Ishikawa (cell line): ENCODE results near the gene DGLUCY.
A peak's percentile ranks its signal among the peaks of the same experiment; 100 is the strongest.

Source experiments
- CEBPB ChIP-seq: IDR thresholded peaks from 2 replicates; pipeline ENCODE4 v1.6.1; 2012
- CREB1 ChIP-seq: IDR thresholded peaks from 2 replicates; pipeline ENCODE4 v1.6.1; 2012; ENCODE audit warnings: low read depth
- EGR1 ChIP-seq: IDR thresholded peaks from 2 replicates; pipeline ENCODE4 v1.6.1; 2012
- EP300 ChIP-seq: IDR thresholded peaks from 2 replicates; pipeline ENCODE4 v1.6.1; 2012; ENCODE audit warnings: borderline replicate concordance
- FOXM1 ChIP-seq: IDR thresholded peaks from 2 replicates; pipeline ENCODE4 v1.6.1; 2012; ENCODE audit warnings: low read depth, borderline replicate concordance
- MAX ChIP-seq: IDR thresholded peaks from 2 replicates; pipeline ENCODE4 v1.6.1; 2012
- NFIC ChIP-seq: IDR thresholded peaks from 2 replicates; pipeline ENCODE4 v1.6.1; 2012
- RAD21 ChIP-seq: IDR thresholded peaks from 2 replicates; pipeline ENCODE4 v1.6.1; 2012; ENCODE audit warnings: low read depth
- REST ChIP-seq: IDR thresholded peaks from 2 replicates; pipeline ENCODE4 v1.6.1; 2012; ENCODE audit warnings: low read depth, mild to moderate bottlenecking
- TAF1 ChIP-seq: IDR thresholded peaks from 2 replicates; pipeline ENCODE4 v1.6.1; 2012; ENCODE audit warnings: low read depth, mild to moderate bottlenecking
- TCF12 ChIP-seq: IDR thresholded peaks from 2 replicates; pipeline ENCODE4 v1.6.1; 2012; ENCODE audit warnings: low read depth
- TEAD4 ChIP-seq: IDR thresholded peaks from 2 replicates; pipeline ENCODE4 v1.6.1; 2012
- YY1 ChIP-seq: IDR thresholded peaks from 2 replicates; pipeline ENCODE4 v1.6.1; 2012; ENCODE audit warnings: low read depth
- ZBTB7A ChIP-seq: IDR thresholded peaks from 2 replicates; pipeline ENCODE4 v1.6.1; 2012; ENCODE audit warnings: low read depth
- TF ChIP-seq, protein P1 (sequence below): IDR thresholded peaks from 2 replicates; pipeline ENCODE4 v1.6.1; 2012

Gene DGLUCY

DNA sequence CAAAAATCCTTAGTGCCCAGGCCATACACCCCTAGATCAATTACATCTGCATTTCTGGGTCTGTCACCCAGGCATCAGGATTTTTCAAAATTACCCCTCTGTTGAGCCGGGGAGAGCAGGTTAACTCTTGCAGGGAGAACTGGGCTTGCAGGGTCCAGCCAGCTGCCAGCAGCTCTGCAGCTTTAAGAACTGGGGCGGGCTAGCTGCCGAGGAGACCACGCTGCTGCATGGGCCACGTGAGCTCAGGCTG is at the start of gene DGLUCY:
TSS of gene DGLUCY (plus strand) at position 245 of the 250 bp plus-strand sequence. CDS start 46,222 bp downstream, outside the sequence.
- TF ChIP-seq ZBTB7A (no peak), MAX (peak; percentile 98)
- TF ChIP-seq, protein P1, sequence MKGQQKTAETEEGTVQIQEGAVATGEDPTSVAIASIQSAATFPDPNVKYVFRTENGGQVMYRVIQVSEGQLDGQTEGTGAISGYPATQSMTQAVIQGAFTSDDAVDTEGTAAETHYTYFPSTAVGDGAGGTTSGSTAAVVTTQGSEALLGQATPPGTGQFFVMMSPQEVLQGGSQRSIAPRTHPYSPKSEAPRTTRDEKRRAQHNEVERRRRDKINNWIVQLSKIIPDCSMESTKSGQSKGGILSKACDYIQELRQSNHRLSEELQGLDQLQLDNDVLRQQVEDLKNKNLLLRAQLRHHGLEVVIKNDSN: peak; percentile 95

- no peak for TF ChIP-seq YY1
- TF ChIP-seq TAF1: no peak
- no peak for TF ChIP-seq CREB1
- TF ChIP-seq CEBPB: no peak
- no peak for TF ChIP-seq NFIC
- TF ChIP-seq TEAD4: no peak
- TF ChIP-seq FOXM1: no peak
- TF ChIP-seq ZBTB7A: no peak
- no peak for TF ChIP-seq EGR1
- no peak for TF ChIP-seq TCF12
- TF ChIP-seq REST: no peak
Observed at GRCh38 chr14:91065266-91065665, 48.6 kb upstream of the DGLUCY start.

GRCh38 chr14:91067186-91067585 is 46.7 kb upstream of the DGLUCY start:
- TF ChIP-seq REST (no peak), FOXM1 (no peak), TEAD4 (no peak), YY1 (no peak), CEBPB (no peak), RAD21 (no peak), EP300 (no peak), NFIC (no peak), ZBTB7A (no peak), CREB1 (no peak), MAX (no peak), TAF1 (no peak), TCF12 (no peak), EGR1 (no peak)
- TF ChIP-seq, protein P1: no peak

DNA sequence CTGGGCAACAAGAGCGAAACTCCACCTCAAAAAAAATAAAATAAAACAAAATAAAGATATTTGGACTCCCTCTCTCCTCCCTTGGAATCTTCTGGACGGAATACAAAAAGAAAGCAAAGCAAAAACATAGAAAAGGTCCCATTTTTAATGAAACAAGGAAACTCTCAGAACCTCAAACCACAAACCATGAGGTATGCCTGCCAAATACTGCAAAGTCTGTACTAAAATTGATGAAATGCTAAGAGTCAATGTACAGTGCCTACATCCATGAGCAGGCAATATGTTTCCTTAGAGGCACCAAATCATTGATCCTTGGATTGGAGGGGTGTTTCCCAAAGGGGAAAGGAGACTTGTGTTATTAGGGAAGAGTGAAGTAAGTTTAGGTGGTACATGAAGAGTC is 45.2 kb upstream of the DGLUCY start:
- TF ChIP-seq RAD21 (no peak), TAF1 (no peak), CEBPB (no peak), EP300 (no peak), TCF12 (no peak), NFIC (no peak), FOXM1 (no peak), EGR1 (no peak), MAX (no peak)

DNA sequence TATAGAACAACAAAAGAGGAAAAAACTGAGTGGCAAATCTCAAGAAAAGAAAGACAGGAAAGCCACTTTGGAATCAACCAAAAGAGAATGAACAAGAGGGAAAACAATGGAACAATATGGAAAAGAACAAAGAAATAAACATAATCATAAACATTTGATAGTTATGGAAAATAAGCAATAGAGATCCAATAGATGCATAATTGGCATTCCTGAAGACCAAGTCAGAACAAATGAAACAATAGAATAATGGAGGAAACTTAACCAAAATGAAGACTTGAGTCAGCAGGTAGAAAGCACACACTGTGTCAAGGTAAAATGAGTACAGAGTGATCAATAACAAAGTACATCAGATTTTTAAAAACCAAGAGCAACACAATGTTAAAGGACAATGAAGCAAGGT is 43.3 kb upstream of the DGLUCY start:
- TF ChIP-seq RAD21: no peak

GRCh38 chr14:91075553-91075952 is 38.3 kb upstream of the DGLUCY start:
- TF ChIP-seq REST (no peak), ZBTB7A (no peak), TEAD4 (no peak), CEBPB (no peak), FOXM1 (no peak), NFIC (no peak), EGR1 (no peak), MAX (no peak), EP300 (no peak)
- TF ChIP-seq, protein P1: no peak
